GM08714 (cell line): ENCODE data around the gene STX16.

ENCODE experiments used
- H3K4me3 ChIP-seq: fragments of 200-500 bp; sonication (Bioruptor generic); 2 replicates; pipeline ENCODE4 v1.5.1; 2014; ENCODE audit warnings: mild to moderate bottlenecking, low read length, inconsistent platforms
- ZNF274 ChIP-seq: IDR thresholded peaks from 2 replicates; pipeline ENCODE4 v1.6.1; 2012; ENCODE audit warnings: mild to moderate bottlenecking, low read depth, low read length

Gene STX16

GRCh38 chr20:58661598-58662473 lies 10.8 kb downstream of the STX16 start:
- no peak for TF ChIP-seq ZNF274
- H3K4me3 ChIP-seq, result no peak overlapping the region

DNA sequence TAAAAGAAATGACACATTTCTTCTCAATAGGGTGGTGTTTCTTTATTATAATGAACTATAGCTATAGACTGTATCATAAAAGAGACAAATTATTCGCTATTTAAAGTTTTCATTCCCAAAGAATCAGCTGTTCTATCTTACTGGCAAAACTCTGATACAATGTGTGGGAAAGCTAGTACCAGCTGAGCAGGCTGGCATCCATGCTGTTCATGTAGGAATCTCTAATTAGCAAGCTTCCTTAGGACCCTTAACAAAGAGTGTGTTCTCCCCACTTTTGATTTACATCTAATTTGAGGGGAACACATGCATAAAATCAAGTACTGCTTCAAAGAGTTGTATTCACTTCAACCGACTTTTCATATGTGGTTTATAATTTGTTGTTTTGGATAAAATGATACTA lies 13.2 kb downstream of the STX16 start:
- TF ChIP-seq ZNF274, result no peak
- no peak overlapping the region for H3K4me3 ChIP-seq

DNA sequence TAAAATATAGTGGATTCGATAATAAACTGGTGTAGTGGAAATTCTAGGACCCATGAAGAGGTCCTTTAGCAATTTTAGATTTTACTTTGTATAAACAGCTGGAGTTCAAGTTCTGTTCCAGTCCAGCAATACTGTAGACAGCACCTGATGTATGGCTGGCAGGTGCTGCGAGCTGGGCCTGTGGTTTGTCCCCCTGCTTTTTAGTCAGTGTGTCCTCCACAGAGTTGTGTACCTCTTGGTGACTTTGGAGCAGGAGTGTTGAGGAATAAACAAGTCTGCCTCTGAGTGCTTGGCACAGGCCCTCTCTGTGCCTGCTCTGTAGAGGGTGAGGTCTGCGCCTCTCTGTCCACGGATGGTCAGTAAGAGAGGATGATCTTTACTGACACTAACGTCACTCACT lies 13.8 kb downstream of the STX16 start:
- H3K4me3 ChIP-seq, result no peak overlapping the region
- no peak for TF ChIP-seq ZNF274

- H3K4me3 ChIP-seq, result no peak overlapping the region
- no peak for TF ChIP-seq ZNF274
These were observed 14.5 kb downstream of the STX16 start for GRCh38 chr20:58665606-58666005.

DNA sequence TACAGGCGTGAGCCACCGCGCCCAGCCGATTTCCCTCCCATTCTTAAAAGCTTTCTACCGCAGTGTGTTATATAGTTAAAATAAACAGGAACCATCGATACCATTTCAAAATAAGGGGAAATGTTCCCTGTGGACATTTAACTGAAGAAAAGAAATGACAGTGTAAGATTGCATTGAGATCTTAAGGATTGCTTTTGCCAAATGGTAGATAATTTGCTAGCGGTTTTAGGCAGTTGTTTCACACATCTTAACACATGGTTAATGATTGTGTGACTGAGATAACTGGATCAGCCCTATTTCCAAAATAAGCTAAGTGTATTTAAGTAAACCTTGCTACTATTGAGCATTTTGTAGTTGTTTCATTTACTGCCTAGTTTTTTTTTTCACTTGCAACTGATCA lies 15.6 kb downstream of the STX16 start:
- H3K4me3 ChIP-seq, result no peak overlapping the region; the same call in 1 of the 2 replicates
- TF ChIP-seq ZNF274, result no peak

GRCh38 chr20:58667975-58668374 lies 16.9 kb downstream of the STX16 start:
- H3K4me3 ChIP-seq, result no peak overlapping the region
- TF ChIP-seq ZNF274, result no peak

DNA sequence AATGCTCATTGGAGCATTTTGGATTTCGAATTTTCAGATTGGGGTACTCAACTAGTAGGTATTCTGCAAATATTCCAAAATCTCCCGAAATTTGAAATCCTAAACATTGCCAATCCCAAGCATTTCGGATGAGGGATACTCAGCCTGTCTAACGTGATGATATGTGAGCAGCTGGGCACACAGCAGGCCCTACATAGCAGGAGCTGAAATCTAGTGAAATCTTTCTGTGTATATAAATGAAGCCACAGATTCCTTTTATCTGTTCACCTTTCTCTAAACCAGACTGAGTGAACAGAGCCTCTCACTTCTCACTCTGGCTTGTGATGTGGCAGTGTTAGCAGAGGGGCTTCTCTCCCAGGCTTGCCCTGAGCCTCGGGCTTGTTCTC lies 17.8 kb downstream of the STX16 start:
- TF ChIP-seq ZNF274, result no peak
- no peak overlapping the region; the same call in 1 of the 2 replicates for H3K4me3 ChIP-seq

DNA sequence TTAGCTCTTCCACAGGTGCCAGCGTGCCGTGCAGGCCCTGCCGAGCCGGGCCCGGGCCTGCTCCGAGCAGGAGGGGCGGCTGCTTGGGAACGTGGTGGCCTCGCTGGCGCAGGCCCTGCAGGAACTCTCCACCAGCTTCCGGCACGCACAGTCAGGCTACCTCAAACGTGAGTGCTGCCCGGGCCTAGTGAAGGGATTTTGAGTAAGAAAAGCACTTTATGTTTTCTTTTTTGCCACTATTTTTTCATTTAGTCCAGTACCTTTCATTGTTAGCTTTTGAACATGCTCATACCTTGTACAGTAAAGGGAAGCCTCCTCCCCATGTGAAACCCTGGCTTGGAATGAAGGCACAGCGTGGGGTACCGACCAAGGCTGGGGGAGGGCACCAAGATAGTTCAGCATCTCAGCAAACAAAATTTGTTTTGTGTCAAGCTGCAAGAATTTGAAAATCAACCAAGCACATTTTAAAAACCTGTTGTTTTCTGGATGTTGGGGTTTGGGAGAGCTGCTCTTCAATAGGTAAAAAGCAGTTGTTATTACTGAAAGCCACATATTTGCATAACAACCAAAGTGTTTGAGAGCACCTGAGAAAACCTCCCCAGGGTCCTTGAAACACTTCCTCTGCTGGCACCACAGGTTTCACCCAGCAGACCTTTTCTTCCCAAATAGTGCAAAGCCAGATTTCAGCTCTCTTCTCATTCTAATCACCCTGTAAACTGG lies 18.4 kb downstream of the STX16 start:
- H3K4me3 ChIP-seq, result no peak overlapping the region; the same call in 1 of the 2 replicates
- no peak for TF ChIP-seq ZNF274

DNA sequence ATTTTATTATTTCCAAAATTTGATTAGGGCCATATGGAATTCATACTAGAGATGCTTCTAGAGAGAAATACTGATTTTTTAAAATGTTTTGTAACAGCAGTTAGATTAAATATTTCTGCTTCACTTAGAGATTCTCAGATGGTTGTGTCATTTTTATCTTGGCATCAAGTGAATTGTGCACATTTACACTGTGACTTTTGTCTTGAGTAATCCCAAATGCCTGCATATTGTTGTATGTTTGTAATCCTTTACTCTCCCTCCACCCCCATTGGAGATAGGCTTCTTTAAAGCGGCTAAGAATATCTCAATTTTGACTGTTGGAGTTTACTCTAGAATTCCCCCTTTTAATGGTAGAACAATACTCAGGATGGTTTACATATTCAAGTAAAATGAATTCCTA lies 19.0 kb downstream of the STX16 start:
- no peak overlapping the region for H3K4me3 ChIP-seq
- TF ChIP-seq ZNF274, result no peak

- TF ChIP-seq ZNF274, result no peak
- H3K4me3 ChIP-seq, result no peak overlapping the region
These were observed 19.6 kb downstream of the STX16 start for GRCh38 chr20:58670659-58671058.

- TF ChIP-seq ZNF274, result no peak
- no peak overlapping the region for H3K4me3 ChIP-seq
These were observed 22.0 kb downstream of the STX16 start for GRCh38 chr20:58673119-58673518.

- TF ChIP-seq ZNF274, result no peak
These were observed 24.1 kb downstream of the STX16 start for GRCh38 chr20:58675146-58675584.

GRCh38 chr20:58675641-58676040 lies 24.6 kb downstream of the STX16 start:
- no peak for TF ChIP-seq ZNF274

More at GRCh38 chr20:58675146-58675584, 24.1 kb downstream of the STX16 start:
- H3K4me3 ChIP-seq, result no peak overlapping the region

DNA sequence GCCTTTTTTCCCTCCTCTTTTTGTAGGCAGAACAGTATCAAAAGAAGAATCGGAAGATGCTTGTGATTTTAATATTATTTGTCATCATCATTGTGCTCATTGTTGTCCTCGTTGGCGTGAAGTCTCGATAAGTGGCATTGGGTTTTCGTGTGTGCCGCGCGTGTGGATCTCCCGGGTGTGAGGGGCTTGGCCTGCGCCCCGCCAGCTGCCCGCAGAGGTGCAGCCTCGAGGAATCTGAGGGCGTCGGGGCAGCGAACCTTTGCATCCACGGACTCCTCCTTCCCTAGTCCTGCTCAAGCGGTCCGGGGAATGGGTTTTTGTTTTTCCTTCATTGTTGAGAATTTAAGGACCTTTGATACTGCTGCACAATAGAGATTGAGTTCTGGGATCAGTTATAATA lies 25.1 kb downstream of the STX16 start:
- no peak for TF ChIP-seq ZNF274
- no peak overlapping the region for H3K4me3 ChIP-seq

More at GRCh38 chr20:58675641-58676040, 24.6 kb downstream of the STX16 start:
- no peak overlapping the region for H3K4me3 ChIP-seq

DNA sequence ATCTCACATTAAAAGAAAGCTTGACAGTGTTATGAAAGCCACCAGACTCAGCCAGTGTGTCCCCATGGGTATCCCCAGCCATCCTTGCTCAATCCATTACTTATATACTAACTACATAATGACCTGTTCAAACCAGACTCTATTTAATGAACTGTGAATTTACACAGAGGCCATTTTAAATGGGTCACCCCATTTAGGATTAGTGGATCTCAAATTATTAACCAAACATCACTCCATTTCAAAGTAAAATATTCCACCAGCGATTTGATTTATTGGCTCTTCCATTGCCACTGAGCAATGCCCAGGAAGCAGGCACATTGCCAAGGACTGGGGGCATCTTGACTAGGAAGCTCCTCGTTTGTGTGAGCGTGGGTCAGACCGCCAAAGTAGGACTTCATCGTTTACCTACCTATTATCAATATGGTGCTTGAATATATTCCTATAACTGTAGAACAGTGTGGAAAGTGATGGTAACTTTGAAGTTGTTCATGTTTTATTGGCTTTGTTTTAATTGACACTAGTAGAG lies 26.1 kb downstream of the STX16 start:
- H3K4me3 ChIP-seq, result no peak overlapping the region
- no peak for TF ChIP-seq ZNF274
